ENCODE measurements around the gene AZGP1.

DNA sequence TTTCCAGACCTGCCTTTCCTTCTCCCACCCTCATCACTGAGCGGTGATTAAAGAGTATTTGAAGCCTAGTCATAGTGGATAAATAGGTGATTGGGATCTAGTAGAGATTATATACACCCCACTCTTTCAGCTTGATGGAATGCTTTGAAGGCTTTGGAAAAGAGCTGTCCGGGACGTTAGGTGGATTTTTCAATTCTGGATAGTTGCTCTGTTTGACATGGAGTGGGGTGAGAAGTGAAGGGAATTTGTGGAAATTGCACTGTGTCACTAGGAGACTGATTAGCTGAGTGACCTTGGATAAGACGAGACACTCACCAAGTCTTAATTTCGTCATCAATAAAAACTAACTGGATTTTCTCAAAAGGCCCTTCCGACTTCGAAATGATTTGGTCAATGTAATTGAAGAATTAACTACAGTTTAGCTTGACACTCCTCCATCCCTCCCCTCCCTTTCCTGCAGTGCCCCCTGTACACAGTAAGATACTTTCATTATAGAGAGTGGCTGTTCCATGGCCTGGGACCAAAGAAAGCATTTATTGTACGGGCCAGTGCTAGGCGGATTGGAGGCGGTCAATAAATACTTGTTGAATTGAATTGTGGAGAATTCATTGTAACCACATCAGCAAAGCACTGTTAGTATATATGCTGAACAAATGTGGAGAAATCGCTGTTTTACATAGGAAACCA lies 40.5 kb upstream of the AZGP1 start:
- TF ChIP-seq, protein P1, sequence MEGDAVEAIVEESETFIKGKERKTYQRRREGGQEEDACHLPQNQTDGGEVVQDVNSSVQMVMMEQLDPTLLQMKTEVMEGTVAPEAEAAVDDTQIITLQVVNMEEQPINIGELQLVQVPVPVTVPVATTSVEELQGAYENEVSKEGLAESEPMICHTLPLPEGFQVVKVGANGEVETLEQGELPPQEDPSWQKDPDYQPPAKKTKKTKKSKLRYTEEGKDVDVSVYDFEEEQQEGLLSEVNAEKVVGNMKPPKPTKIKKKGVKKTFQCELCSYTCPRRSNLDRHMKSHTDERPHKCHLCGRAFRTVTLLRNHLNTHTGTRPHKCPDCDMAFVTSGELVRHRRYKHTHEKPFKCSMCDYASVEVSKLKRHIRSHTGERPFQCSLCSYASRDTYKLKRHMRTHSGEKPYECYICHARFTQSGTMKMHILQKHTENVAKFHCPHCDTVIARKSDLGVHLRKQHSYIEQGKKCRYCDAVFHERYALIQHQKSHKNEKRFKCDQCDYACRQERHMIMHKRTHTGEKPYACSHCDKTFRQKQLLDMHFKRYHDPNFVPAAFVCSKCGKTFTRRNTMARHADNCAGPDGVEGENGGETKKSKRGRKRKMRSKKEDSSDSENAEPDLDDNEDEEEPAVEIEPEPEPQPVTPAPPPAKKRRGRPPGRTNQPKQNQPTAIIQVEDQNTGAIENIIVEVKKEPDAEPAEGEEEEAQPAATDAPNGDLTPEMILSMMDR (IDR thresholded peaks at IDR 0.05), result no peak
- no peak for TF ChIP-seq POLR2A (IDR thresholded peaks at IDR 0.05)
